Vagina (tissue), 2 donors: Measurements from ENCODE around the gene GNG7. TPM values are rescaled to one million over a fixed set of nuclear protein-coding genes. Genes with fewer than 3 reads are reported as not detected.
A peak's percentile ranks its signal among the peaks of the same experiment; 100 is the strongest.

Experiments used
- DNase-seq, 2 donors: peaks; one replicate each; pipeline ENCODE4 v3.0.0-alpha.2; 2017; ENCODE audit errors: extremely low spot score in 2 of 2
- H3K27ac ChIP-seq: fragments of 200-600 bp; sonication (generic); one replicate; pipeline ENCODE4 v1.5.1; 2019
- H3K27me3 ChIP-seq: fragments of 200-600 bp; sonication (generic); one replicate; pipeline ENCODE4 v1.5.1; 2019
- H3K36me3 ChIP-seq, 2 donors: fragments of 200-600 bp; sonication (generic); one replicate each; pipeline ENCODE4 v1.5.1; 2017 to 2019
- H3K4me1 ChIP-seq: fragments of 200-600 bp; sonication (generic); one replicate; pipeline ENCODE4 v1.5.1; 2019
- H3K4me3 ChIP-seq, 2 donors: fragments of 200-600 bp; sonication (generic); 1 replicate in 1 of 2; 2 replicates in 1 of 2; pipeline ENCODE4 v1.5.1; 2016 to 2019
- H3K9me3 ChIP-seq: fragments of 200-600 bp; sonication (generic); one replicate; pipeline ENCODE4 v1.5.1; 2019
- POLR2A ChIP-seq, 2 donors: fragments of 450-650 bp; IDR thresholded peaks; one replicate each; pipeline ENCODE4 v1.6.1; 2017; ENCODE audit warnings: antibody characterized with exemption in 2 of 2, mild to moderate bottlenecking in 2 of 2, moderate library complexity in 2 of 2
- POLR2AphosphoS5 ChIP-seq, 2 donors: sonication (generic); formaldehyde crosslinking; IDR thresholded peaks; one replicate each; pipeline ENCODE4 v1.9.0; 2017; ENCODE audit warnings: antibody characterized with exemption in 2 of 2, mild to moderate bottlenecking in 2 of 2, low read depth in 1 of 2; ENCODE audit not compliant: insufficient read depth in 1 of 2
- intact Hi-C: fragments of 100-400 bp; cut with DNase I; formaldehyde crosslinking; loops from one replicate; pipeline ENCODE4 v1.15.1; 2023
- total RNA-seq: library from RNA; depleted of rRNA; stranded (reverse); fragments of >200 nt; gene quantifications from one replicate; pipeline ENCODE4 v1.2.3, GENCODE V29; 2016
- TF ChIP-seq, protein P1 (sequence below), 3 experiments: fragments of 450-650 bp in 2 of 3; fragments of 200-600 bp in 1 of 3; sonication (generic) in 1 of 3; IDR thresholded peaks; one replicate each; pipeline ENCODE4 v1.5.1; 2017 to 2019; ENCODE audit warnings: antibody characterized with exemption in 3 of 3, mild to moderate bottlenecking in 2 of 3, moderate library complexity in 2 of 3

GNG7 gene
- total RNA-seq, 1 donor from 2014 or later = 2.0 TPM

DNA sequence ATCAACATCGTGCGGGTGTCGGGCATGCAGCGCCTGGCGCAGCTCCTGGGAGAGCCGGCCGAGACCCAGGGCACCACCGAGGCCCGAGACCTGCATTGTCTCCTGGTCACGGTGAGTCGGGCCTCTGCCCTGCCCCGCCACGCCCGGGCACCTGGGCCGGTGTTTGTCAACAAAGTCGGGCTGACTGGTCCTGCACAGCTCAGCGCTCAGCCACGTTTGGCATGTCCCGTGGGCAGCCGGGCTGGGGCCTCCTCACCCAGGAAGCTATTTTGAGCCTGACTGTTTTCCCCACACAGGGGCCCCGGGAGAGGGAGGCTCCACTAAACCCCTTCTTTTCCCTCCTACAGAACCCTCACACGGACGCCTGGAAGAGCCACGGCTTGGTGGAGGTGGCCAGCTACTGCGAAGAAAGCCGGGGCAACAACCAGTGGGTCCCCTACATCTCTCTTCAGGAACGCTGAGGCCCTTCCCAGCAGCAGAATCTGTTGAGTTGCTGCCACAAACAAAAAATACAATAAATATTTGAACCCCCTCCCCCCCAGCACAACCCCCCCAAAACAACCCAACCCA, 225.3 kb downstream of the GNG7 start:
- H3K4me3 ChIP-seq = peak overlapping the region; percentile 62 to 98
- DNase-seq = no peak
- intact Hi-C loops = loop anchor here (2.0 kb wide), 1 partner anchor 68 kb away; no protein-coding TSS in a partner anchor
- no peaks in the 10 kb centered on the region for H3K27me3 ChIP-seq
- H3K27ac ChIP-seq = peak overlapping the region; percentile 85
- no peaks in the 10 kb centered on the region for H3K9me3 ChIP-seq
- peak in 1 of 2 donors; percentile 34 for TF ChIP-seq POLR2AphosphoS5 (IDR thresholded peaks at IDR 0.05; ENCODE audit: insufficient read depth in 1 of 2, low read depth in 1 of 2)
- TF ChIP-seq, protein P1, sequence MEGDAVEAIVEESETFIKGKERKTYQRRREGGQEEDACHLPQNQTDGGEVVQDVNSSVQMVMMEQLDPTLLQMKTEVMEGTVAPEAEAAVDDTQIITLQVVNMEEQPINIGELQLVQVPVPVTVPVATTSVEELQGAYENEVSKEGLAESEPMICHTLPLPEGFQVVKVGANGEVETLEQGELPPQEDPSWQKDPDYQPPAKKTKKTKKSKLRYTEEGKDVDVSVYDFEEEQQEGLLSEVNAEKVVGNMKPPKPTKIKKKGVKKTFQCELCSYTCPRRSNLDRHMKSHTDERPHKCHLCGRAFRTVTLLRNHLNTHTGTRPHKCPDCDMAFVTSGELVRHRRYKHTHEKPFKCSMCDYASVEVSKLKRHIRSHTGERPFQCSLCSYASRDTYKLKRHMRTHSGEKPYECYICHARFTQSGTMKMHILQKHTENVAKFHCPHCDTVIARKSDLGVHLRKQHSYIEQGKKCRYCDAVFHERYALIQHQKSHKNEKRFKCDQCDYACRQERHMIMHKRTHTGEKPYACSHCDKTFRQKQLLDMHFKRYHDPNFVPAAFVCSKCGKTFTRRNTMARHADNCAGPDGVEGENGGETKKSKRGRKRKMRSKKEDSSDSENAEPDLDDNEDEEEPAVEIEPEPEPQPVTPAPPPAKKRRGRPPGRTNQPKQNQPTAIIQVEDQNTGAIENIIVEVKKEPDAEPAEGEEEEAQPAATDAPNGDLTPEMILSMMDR (IDR thresholded peaks at IDR 0.05) = no peak
- H3K4me1 ChIP-seq = peaks cover 41% of the 10 kb centered on the region
- H3K36me3 ChIP-seq = no peaks in the 10 kb centered on the region

DNA sequence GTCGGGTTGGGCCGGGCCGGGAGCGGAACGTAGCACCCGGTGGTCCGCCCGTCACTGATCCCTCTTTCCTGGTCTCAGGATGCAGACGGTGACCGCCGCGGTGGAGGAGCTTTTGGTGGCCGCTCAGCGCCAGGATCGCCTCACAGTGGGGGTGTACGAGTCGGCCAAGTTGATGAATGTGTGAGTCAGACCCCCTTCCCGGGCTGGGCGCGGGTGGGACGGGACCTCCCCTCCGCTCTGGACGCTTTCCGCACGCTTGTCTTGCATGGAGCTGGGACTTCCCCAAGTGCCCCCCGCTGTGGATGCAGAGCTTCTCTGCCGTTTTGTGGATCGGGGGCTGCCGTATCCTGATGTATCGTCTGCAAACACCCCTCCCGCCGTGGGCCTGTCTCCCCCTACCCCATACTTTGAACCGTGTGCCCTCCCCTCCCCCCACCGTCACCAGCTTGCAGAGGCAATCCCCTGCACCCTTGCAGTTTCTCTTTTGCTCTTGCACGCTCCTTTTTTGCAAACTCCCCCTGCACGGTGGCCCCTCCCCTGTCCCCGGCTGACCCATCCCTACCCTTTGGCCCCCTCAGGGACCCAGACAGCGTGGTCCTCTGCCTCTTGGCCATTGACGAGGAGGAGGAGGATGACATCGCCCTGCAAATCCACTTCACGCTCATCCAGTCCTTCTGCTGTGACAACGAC, 225.9 kb downstream of the GNG7 start:
- Histone ChIP-seq H3K9me3 (no peaks in the 10 kb centered on the region), H3K4me1 (peaks cover 41% of the 10 kb centered on the region), H3K4me3 (peak overlapping the region; percentile 62 to 98), H3K27me3 (no peaks in the 10 kb centered on the region), H3K36me3 (no peaks in the 10 kb centered on the region), H3K27ac (peak overlapping the region; percentile 85)
- intact Hi-C loops = loop anchor here (2.0 kb wide), 1 partner anchor 68 kb away; no protein-coding TSS in a partner anchor
- TF ChIP-seq POLR2A (IDR thresholded peaks at IDR 0.05) (no peak), POLR2AphosphoS5 (IDR thresholded peaks at IDR 0.05; ENCODE audit: insufficient read depth in 1 of 2, low read depth in 1 of 2) (no peak)
- TF ChIP-seq, protein P1 (IDR thresholded peaks at IDR 0.05) = no peak
- no peak for DNase-seq

DNA sequence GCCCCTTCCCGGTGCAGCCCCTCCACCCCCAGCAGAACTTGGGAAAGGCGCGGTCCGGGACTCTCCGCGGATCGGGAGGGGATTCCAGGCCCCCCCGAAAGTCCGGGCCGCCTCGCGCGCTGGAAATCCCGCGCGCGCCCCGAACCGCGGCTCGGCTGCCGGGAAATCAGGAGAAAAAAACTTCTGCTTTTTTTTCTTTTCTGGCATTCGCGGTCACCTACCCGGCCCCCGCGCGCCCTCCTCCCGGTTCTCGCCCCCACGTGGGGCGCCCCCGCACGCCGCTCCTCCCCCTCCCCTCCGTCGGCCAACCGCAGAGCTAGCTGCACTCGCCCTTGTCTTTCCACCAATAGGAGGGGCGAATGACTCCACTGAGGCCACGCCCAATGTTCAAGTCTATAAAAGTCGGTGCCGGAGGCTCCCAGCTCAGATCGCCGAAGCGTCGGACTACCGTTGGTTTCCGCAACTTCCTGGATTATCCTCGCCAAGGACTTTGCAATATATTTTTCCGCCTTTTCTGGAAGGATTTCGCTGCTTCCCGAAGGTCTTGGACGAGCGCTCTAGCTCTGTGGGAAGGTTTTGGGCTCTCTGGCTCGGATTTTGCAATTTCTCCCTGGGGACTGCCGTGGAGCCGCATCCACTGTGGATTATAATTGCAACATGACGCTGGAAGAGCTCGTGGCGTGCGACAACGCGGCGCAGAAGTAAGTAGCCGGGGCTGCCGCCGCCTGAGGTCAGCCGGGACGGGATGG, 226.6 kb downstream of the GNG7 start, which contains the start of gene GADD45B:
Gene GADD45B, plus strand, starts transcription at position 426 of the 749 bp plus-strand sequence. Its CDS starts 232 bp downstream, at position 658.
- H3K36me3 ChIP-seq = no peaks in the 10 kb centered on the region
- H3K27ac ChIP-seq = peak within 1 kb of the TSS; percentile 85
- TF ChIP-seq, protein P1 (IDR thresholded peaks at IDR 0.05) = peak in 1 of 3 experiments; percentile 15
- TF ChIP-seq POLR2A (IDR thresholded peaks at IDR 0.05) (peak; percentile 100), POLR2AphosphoS5 (IDR thresholded peaks at IDR 0.05; ENCODE audit: insufficient read depth in 1 of 2, low read depth in 1 of 2) (peak; percentile 97 to 100)
- peak within 1 kb of the TSS; percentile 62 to 98 for H3K4me3 ChIP-seq
- DNase-seq = peak in 1 of 2 donors; percentile 98
- peaks cover 41% of the 10 kb centered on the region for H3K4me1 ChIP-seq
- no peaks in the 10 kb centered on the region for H3K9me3 ChIP-seq
- intact Hi-C loops = loop anchor here (2.0 kb wide), 2 partner anchors 69 to 135 kb away; no protein-coding TSS in a partner anchor
- H3K27me3 ChIP-seq = no peaks in the 10 kb centered on the region

DNA sequence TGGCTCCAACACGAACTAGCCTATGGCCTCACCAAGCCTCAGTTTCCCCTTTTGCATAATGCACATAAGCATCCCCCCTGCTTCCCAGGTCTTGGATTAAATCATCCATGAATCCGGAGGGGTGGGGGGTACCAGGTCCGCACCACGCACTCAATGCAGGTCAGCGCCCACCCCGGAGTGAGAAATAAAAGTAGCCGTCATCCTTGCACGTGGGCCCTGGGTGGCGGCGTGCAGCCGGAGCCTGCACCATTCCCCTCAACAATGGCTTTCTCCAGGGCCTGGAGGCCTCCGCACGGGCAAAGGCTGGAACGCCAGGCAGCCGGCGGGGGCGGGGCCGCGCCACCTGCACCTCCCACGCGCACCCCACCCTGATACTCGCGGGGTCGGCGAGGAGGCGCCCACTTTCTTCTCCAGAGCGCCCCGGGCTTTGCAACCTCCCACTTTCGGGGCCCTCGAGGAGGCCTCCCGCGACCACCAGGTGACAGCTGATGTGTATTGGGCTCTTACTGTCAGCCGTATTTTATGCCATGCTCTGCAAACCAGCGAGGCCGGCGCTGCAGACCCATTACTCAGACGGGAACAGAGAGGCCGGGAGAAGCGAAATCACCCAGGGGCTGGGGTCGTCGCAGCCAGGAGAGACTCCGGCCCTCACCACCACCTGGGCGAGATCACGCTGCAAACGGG, 227.3 kb downstream of the GNG7 start:
- H3K27ac ChIP-seq = peak overlapping the region; percentile 85
- no peak for DNase-seq
- H3K9me3 ChIP-seq = no peaks in the 10 kb centered on the region
- no peaks in the 10 kb centered on the region for H3K27me3 ChIP-seq
- intact Hi-C loops = loop anchor here (2.0 kb wide), 1 partner anchor 136 kb away; no protein-coding TSS in a partner anchor
- H3K36me3 ChIP-seq = no peaks in the 10 kb centered on the region
- peaks cover 41% of the 10 kb centered on the region for H3K4me1 ChIP-seq
- peak overlapping the region; percentile 62 to 98 for H3K4me3 ChIP-seq
- TF ChIP-seq POLR2A (IDR thresholded peaks at IDR 0.05) (no peak), POLR2AphosphoS5 (IDR thresholded peaks at IDR 0.05; ENCODE audit: insufficient read depth in 1 of 2, low read depth in 1 of 2) (no peak)
- TF ChIP-seq, protein P1 (IDR thresholded peaks at IDR 0.05) = no peak
